ENCODE results near the gene POLD1. TPM values are rescaled to one million over a fixed set of nuclear protein-coding genes. Genes with fewer than 3 reads are reported as not detected.

POLD1 gene
- total RNA-seq, 2 donors from 2014 or later = 12.8 to 39.5 TPM

DNA sequence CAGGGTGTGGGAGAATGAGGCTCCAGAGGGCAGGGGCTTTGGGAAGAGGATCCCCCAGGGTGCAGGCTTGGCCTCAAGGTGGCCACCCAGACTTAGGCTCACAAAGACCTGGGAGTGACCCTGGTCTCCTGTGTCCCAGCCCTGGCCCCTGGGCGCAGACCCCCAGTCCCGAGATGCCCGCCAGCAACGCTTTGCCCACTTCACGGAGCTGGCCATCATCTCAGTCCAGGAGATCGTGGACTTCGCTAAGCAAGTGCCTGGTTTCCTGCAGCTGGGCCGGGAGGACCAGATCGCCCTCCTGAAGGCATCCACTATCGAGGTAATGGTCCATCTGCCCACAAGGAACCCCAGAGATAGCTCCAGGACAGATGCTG, 5.3 kb upstream of the POLD1 start:
- no peak overlapping the region for H3K27ac ChIP-seq
- TF ChIP-seq, protein P1, sequence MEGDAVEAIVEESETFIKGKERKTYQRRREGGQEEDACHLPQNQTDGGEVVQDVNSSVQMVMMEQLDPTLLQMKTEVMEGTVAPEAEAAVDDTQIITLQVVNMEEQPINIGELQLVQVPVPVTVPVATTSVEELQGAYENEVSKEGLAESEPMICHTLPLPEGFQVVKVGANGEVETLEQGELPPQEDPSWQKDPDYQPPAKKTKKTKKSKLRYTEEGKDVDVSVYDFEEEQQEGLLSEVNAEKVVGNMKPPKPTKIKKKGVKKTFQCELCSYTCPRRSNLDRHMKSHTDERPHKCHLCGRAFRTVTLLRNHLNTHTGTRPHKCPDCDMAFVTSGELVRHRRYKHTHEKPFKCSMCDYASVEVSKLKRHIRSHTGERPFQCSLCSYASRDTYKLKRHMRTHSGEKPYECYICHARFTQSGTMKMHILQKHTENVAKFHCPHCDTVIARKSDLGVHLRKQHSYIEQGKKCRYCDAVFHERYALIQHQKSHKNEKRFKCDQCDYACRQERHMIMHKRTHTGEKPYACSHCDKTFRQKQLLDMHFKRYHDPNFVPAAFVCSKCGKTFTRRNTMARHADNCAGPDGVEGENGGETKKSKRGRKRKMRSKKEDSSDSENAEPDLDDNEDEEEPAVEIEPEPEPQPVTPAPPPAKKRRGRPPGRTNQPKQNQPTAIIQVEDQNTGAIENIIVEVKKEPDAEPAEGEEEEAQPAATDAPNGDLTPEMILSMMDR (IDR thresholded peaks at IDR 0.05) = no peak
- H3K9me3 ChIP-seq = no peaks in the 10 kb centered on the region
- peaks cover 48% of the 10 kb centered on the region for H3K36me3 ChIP-seq
- H3K4me3 ChIP-seq = no peak overlapping the region
- DNase-seq (ENCODE audit: low spot score) (no peak), ATAC-seq (ENCODE audit: insufficient number of reproducible peaks, low FRiP score, low read depth) (no peak)
- H3K4me1 ChIP-seq (ENCODE audit: control insufficient read depth in 1 of 2, low read depth in 2 of 2) = peaks cover 10 to 13% of the 10 kb centered on the region in 2 donors
- H3K27me3 ChIP-seq (replicated peaks; ENCODE audit: insufficient read depth) = no peaks in the 10 kb centered on the region

DNA sequence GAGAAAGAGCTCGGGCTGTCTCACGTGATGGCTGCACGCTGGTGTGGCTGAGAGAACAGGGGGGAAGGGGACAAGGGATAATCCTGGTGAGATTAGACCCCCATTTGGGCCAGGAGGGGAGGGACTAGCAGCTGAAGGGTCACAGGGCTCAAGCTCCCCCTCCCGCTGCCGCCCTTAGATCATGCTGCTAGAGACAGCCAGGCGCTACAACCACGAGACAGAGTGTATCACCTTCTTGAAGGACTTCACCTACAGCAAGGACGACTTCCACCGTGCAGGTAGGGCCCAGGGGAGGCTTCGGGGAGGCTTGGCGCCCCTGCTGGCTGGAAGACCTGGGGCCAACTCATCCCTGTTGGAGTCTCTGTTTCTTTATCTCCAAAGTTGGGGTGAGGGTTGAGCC, 4.5 kb upstream of the POLD1 start:
- H3K36me3 ChIP-seq = peaks cover 48% of the 10 kb centered on the region
- H3K4me1 ChIP-seq (ENCODE audit: control insufficient read depth in 1 of 2, low read depth in 2 of 2) = peaks cover 10 to 13% of the 10 kb centered on the region in 2 donors
- ATAC-seq (ENCODE audit: insufficient number of reproducible peaks, low FRiP score, low read depth) (no peak), DNase-seq (ENCODE audit: low spot score) (no peak)
- no peaks in the 10 kb centered on the region for H3K9me3 ChIP-seq
- no peak overlapping the region for H3K27ac ChIP-seq
- no peak overlapping the region for H3K4me3 ChIP-seq
- H3K27me3 ChIP-seq (replicated peaks; ENCODE audit: insufficient read depth) = no peaks in the 10 kb centered on the region
- TF ChIP-seq, protein P1 (IDR thresholded peaks at IDR 0.05) = no peak

- Histone ChIP-seq H3K9me3 (no peaks in the 10 kb centered on the region), H3K4me1 (ENCODE audit: control insufficient read depth in 1 of 2, low read depth in 2 of 2) (peaks cover 15 to 18% of the 10 kb centered on the region in 2 donors), H3K27me3 (replicated peaks; ENCODE audit: insufficient read depth) (no peaks in the 10 kb centered on the region), H3K36me3 (peaks cover 48% of the 10 kb centered on the region), H3K4me3 (no peak overlapping the region), H3K27ac (no peak overlapping the region)
- ATAC-seq (ENCODE audit: insufficient number of reproducible peaks, low FRiP score, low read depth) (no peak), DNase-seq (ENCODE audit: low spot score) (no peak)
- TF ChIP-seq, protein P1 (IDR thresholded peaks at IDR 0.05) = no peak
These were observed 4.0 kb upstream of the POLD1 start for GRCh38 chr19:50380137-50380536.

GRCh38 chr19:50380751-50381151, 3.4 kb upstream of the POLD1 start:
- ATAC-seq (ENCODE audit: insufficient number of reproducible peaks, low FRiP score, low read depth) = no peak
- no peaks in the 10 kb centered on the region for H3K9me3 ChIP-seq
- peaks cover 13 to 24% of the 10 kb centered on the region in 2 donors for H3K4me1 ChIP-seq (ENCODE audit: control insufficient read depth in 1 of 2, low read depth in 2 of 2)
- H3K4me3 ChIP-seq = no peak overlapping the region
- no peak for DNase-seq (ENCODE audit: low spot score)
- H3K27me3 ChIP-seq (replicated peaks; ENCODE audit: insufficient read depth) = no peaks in the 10 kb centered on the region
- H3K27ac ChIP-seq = no peak overlapping the region
- H3K36me3 ChIP-seq = peaks cover 48% of the 10 kb centered on the region
- TF ChIP-seq, protein P1 (IDR thresholded peaks at IDR 0.05) = no peak

- ATAC-seq (ENCODE audit: insufficient number of reproducible peaks, low FRiP score, low read depth) (no peak), DNase-seq (ENCODE audit: low spot score) (no peak)
- Histone ChIP-seq H3K9me3 (no peaks in the 10 kb centered on the region), H3K27ac (no peak overlapping the region), H3K36me3 (peaks cover 48% of the 10 kb centered on the region), H3K4me1 (ENCODE audit: control insufficient read depth in 1 of 2, low read depth in 2 of 2) (peaks cover 10 to 20% of the 10 kb centered on the region in 2 donors), H3K27me3 (replicated peaks; ENCODE audit: insufficient read depth) (no peaks in the 10 kb centered on the region), H3K4me3 (no peak overlapping the region)
- TF ChIP-seq, protein P1 (IDR thresholded peaks at IDR 0.05) = no peak
These were observed 2.0 kb upstream of the POLD1 start for GRCh38 chr19:50381881-50382729.

All from thoracic aorta (tissue), 2 donors.